ENCODE measurements around the gene MTIF3.

DNA sequence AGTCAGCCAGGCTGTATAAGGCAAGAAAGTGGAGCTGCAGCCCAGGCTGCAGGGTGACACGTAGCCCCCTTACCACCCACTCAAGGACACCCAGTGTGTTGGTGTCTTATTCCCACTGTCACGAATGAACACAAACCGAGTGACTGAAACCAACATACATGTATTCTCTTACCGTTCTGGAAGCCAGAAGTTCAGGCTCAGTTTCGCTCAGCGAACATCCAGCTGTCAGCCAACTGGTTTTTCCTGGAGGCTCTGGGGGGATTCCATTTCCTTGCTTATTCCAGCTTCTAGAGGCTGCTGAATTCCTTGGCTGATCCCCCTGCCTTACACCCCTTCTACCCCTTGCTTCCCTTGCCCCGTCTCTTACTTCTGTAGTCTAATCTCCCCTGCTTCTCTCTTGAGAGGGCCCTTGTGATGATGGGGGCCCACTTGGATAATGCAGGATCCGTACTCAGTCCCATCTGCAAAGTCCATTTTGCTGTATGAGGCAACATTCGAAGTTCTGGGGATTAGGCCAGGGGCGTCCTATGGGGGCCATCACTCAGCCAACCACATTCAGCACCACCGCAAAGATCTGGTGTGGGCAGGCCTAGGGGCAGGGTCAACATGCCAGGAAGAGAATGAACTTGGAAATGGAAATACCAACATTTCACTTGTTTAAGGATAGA lies 47.3 kb upstream of the MTIF3 start:
- TF ChIP-seq TAF1 (IDR thresholded peaks at IDR 0.05; ENCODE audit: borderline replicate concordance, low read depth, low read length) (no peak), POLR2AphosphoS5 (IDR thresholded peaks at IDR 0.05; ENCODE audit: low read depth, low read length) (no peak), EP300 (IDR thresholded peaks at IDR 0.05; ENCODE audit: borderline replicate concordance in 1 of 2, low read depth in 1 of 2, low read length in 1 of 2) (no peak), NFIC (IDR thresholded peaks at IDR 0.05; ENCODE audit: borderline replicate concordance) (no peak)
- TF ChIP-seq, protein P1, sequence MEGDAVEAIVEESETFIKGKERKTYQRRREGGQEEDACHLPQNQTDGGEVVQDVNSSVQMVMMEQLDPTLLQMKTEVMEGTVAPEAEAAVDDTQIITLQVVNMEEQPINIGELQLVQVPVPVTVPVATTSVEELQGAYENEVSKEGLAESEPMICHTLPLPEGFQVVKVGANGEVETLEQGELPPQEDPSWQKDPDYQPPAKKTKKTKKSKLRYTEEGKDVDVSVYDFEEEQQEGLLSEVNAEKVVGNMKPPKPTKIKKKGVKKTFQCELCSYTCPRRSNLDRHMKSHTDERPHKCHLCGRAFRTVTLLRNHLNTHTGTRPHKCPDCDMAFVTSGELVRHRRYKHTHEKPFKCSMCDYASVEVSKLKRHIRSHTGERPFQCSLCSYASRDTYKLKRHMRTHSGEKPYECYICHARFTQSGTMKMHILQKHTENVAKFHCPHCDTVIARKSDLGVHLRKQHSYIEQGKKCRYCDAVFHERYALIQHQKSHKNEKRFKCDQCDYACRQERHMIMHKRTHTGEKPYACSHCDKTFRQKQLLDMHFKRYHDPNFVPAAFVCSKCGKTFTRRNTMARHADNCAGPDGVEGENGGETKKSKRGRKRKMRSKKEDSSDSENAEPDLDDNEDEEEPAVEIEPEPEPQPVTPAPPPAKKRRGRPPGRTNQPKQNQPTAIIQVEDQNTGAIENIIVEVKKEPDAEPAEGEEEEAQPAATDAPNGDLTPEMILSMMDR (IDR thresholded peaks at IDR 0.05): no peak
